ENCODE data around the gene SLC9A9.

The SLC9A9 gene

DNA sequence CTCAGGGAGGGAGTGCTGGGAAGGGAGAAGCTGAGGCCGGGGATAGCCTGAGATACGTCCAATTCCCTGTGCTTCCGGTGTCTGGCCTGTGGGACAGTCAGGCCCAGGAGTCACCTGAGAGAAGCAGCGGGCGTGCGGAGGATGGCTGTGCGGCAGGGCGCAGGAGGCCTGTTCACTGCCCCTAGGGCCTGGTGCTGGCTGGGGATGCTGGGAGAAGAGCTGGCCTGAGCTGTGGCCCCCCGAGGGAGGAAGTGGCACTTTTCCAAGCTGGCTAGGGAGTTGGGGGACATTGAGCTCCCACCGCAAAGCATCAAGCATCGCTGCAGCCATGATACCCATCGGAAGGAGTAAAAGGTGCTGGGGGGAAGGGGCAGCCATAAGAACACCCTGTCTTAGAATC lies 619.9 kb downstream of the SLC9A9 start:
- no peak for DNase-seq

- no peak for DNase-seq
These were observed 621.5 kb downstream of the SLC9A9 start for GRCh38 chr3:143226678-143227291.

GRCh38 chr3:143224716-143225115 lies 623.6 kb downstream of the SLC9A9 start:
- DNase-seq = no peak

- DNase-seq = no peak
These were observed 625.3 kb downstream of the SLC9A9 start for GRCh38 chr3:143222981-143223380.

DNA sequence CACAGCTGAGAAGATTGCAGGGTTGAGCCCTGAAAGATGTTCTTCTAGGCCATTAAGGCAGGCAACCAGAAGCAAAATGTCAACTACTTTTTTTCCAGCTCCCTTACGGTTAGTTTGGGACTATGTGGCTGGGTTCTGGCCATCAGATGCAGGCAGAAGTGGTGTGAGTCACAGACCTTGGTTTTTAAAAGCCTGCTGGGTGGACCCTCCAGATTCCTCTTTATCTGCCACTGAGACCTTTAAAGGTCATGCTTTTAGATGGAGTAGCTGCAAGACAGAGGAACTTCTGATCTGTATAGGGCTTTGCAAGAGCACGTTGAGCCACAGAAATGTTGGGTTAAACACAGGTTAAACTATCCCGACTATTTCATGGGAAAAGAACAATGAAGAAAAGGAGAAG lies 625.8 kb downstream of the SLC9A9 start:
- DNase-seq = no peak

DNA sequence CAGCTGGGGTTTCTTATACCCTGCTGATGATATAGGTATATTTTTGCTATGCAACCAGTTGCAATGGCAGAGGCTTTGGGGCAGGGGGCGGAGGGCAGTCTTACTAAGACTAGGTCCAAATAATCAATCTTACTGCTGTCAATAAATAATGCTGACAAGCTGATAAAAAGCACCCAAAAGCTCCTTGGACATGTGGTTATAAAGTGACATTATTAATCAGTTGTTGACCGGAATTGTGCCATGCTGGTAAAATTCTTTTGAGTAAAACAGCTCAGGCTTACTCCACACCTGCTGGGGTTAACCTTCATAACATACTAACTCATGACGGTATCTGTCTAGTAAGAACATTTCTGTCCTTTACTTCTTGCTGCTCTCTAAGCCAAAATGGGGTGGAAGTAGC lies 626.8 kb downstream of the SLC9A9 start:
- no peak for DNase-seq

- no peak for DNase-seq
These were observed 627.5 kb downstream of the SLC9A9 start for GRCh38 chr3:143220741-143221140.

GRCh38 chr3:143218166-143218835 lies 630.0 kb downstream of the SLC9A9 start:
- DNase-seq = no peak

- no peak for DNase-seq
These were observed 631.0 kb downstream of the SLC9A9 start for GRCh38 chr3:143217283-143217682.

GRCh38 chr3:143216709-143217182 lies 631.5 kb downstream of the SLC9A9 start:
- DNase-seq = no peak
